Inflammatory macrophage treated with lipopolysaccharide for 1 hour (primary cell): ENCODE data around the gene TRIM17.

Experiments used
- DNase-seq, 2 donors: peaks; one replicate each; pipeline ENCODE4 v3.0.0-alpha.2; 2020 to 2022

The TRIM17 gene

DNA sequence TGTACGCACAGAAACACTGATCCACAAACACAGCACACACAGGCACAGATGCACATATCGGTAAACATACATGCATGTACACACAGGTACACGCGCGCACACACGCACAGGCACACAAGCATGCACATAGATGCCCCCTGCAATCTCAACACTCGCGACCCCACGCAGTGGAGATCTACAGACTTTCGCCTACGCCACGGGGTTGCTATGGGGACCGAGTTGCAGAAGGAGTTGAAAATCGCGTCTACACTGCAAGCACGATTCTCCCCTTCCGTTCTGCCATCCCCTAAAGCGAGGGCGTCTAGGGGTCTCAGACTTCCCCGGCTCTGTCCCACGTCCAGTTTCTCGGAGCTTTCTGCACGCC, 826 bp downstream of the TRIM17 start:
- no peak for DNase-seq

DNA sequence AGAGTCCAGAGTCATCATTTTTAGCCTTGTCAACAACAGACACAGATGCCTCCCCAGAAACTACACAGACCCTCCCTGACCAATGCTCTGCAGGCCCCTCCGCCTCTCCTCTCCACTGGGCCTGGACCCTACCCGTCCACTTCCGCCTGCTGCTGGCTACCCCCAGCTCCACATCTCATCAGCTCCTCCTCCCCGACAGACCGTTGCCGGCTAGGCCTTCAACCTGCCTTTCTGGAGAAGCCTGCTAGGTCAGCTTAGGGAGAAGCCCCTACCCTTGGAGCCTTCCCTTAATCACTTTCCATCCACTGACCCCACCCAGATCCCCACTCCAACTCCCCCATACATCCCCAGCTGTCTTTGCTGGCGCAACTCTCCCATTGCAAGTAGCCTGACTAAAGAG, 1.4 kb downstream of the TRIM17 start:
- DNase-seq: no peak

DNA sequence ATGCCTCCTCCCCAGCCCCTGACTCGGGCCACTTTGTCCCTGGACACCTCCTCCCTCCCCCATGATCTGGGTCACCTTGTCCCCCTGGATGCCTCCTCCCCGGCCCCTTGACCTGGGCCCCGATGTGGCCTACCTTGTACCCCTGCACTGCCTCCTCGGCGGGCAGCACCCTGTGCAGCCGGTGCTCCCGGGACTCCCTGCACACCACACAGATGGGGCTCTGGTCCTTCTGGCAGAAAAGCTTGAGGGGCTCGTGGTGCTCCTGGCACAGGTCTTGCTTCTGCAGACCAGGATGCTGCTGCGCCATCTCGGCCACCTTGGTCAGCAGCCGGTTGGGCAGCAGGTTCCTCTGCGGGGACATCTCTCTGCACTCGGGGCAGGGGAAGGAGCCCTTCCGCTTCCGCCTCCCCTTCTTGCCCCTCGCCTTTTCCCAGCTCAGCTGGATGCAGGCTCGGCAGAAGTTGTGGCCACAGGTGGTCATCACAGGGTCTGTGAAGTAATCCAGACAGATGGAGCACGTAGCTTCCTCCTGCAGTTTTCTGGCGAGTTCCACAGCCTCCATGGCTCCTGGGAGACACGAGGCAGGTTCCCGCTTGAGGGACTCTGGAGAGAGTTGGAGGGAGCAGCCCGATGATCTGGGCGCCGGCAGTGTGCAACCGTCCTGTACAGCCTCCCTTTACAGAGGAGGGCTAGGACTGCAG, 2.0 kb downstream of the TRIM17 start:
- no peak for DNase-seq

DNA sequence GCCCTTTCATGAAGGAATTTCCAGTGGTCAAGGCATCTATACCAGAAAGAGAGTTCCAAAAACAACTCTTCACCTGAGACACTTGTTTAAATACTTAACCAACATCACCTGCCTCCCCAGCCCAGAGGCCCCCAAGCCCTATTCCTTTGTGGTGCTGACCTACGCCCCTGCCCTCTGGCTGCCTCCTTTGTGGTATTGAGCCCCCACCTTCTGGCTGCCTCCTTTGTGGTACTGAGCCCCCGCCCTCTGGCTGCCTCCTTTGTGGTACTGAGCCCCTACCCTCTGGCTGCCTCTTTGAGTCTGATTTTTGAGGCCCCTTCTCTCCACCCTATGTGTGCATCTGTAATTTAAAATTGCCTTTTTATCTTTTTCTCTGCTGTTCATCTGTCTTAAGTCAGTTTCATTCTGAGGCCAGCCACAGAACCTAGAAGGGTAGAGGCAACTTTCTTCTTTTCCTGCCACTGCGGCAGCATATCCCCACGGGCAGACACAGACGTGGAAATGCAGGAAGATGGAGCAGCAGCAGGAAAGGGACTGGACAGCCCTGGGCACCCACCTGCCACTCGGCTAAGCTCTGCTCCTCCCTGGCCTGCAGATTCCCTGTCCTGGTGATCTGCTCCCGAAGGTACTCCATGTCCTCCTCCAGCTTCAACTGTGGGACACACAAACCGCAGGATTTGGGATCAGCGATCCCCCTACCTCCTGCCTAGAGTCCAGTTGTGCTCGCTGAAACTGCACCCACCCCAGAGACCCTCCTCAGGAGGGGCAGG, 3.2 kb downstream of the TRIM17 start:
- no peak for DNase-seq

DNA sequence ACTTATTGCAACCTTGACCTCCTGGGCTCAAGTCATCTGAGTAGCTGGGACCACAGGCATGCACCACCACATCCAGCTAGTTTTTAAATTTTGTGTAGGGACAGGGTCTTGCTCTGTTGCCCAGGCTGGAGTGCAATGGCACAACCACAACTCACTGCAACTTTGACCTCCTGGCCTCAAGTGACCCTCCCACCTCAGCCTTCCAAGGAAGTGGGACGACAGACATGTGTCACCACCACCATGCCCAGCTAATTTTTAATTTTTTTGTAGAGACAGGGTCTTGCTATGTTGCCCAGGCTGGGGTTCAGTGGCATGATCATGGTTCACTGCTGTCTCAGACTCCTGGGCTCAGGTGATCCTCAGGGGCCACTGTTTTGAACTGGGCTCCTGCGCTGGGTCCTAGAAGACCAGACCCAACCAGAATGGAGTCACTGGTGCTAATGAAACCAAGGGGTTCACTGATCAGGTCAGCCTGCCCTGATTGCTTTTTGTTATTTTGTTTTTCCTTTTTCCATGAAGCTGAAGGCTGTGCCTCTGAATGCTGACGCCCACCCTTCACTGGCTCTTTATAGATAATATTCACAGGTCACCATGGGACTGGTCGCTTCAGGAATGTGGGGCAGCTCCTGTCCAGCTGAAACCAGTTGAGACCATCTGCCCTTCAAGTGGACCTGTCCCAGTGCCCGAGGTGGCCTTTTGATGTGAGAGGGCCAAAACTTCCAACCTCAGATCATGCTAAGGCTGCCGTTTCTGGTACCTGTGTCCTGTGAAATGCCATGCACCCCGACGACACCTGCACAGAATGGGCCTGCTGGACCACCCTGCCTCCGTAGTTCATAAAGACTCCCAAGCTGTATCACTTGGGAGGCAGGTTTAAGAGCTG, 4.9 kb downstream of the TRIM17 start:
- DNase-seq: no peak

DNA sequence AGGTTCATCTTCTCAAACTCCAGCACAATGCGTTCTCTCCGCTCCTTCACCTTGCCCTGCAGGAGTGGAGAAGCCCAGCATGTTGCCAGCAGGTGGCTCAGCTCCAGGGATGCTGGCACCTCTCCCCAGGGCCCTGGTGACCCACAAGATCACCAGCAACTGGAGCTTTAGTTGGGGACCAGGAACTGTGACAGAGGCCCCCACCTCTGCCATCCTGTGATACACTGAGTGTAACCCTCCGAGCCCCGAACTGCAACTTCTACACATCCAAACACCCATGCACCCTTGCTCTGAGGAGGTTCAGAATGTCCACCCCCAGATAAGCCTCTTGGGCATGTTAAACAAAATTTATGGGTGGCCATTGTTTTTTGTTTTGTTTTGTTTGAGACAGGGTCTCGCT, 5.5 kb downstream of the TRIM17 start:
- no peak for DNase-seq

DNA sequence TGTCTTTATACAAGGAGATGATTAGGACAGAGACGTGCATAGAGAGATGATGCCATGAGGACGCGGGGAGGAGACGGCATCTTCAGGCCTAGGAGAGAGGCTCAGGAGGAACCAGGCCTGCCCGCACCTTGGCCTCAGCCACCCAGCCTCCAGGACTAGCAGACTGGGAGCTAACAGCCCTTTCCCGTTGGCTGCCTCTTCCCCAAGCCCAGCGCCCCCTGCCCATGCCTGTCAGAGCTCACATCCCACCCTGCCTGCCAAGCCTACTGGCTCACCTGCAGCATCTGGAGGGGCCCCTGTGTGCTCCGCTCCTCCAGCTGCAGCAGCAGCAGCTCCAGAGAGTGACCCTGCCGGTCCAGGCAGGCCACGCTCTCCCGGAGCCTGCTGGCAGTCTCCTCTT, 6.0 kb downstream of the TRIM17 start:
- DNase-seq: no peak

DNA sequence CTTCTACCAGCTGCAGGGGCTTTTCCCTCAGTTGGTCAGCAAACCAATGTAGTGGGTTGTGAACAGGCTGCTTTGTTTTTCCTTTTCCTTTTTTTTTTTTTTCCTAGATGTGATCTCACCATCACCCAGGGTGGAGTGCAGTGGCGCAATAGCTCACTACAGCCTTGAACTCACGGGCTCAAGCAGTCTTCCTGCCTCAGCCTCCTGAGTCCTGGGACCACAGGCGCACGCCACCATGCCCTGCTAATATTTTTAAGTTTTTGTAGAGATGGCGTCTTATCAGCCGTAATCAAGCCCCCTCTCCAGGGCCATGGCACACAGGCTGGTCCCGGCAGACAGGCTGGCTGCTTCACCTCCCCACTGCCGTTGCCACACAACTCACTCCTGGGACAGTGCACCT, 6.6 kb downstream of the TRIM17 start:
- DNase-seq: peak in 1 of 2 donors; percentile 11

DNA sequence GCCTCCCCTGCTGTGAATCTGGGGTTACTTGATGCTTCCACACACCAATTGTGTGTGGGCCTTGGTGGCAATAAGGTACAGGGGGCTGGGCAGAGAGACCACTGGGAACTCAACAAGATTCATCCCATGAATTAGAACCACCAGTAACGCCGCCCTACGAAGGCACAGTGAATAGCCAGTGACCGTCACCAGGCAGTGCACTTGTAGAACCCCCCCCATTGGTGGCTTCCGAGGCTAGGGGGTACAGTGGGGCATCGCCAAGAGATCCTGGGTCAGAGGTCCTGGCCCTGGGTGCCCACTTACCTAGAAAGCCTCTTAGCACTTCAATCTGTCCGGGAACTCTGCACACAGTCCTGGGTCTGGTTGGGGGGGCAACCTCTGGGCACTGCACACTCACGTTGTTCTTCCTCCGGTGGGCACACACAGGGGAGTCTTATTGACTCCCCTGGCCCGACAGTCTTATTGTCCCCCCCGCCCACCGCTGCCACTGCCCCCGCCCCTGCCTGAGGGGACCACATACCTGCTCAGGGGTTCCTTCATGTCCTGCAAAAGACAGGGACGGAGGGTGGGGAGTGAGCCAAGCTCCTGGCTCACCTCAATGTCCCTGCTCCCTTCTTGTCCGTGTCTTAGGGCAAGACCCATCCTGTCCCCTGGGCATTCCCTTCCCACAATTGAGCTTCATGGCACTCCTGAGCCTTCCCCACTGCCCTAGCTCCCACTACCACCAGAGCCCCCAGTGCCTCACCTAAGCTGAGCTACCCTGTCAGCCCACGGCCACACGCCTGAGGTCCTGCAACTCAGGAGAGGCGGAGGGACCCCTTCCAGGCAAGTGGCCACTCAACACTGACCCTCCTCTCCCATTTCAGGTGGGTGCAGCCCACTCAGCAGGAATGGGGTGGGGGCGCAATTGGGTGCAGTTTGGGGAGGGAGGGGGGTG, 7.5 kb downstream of the TRIM17 start:
- no peak for DNase-seq

DNA sequence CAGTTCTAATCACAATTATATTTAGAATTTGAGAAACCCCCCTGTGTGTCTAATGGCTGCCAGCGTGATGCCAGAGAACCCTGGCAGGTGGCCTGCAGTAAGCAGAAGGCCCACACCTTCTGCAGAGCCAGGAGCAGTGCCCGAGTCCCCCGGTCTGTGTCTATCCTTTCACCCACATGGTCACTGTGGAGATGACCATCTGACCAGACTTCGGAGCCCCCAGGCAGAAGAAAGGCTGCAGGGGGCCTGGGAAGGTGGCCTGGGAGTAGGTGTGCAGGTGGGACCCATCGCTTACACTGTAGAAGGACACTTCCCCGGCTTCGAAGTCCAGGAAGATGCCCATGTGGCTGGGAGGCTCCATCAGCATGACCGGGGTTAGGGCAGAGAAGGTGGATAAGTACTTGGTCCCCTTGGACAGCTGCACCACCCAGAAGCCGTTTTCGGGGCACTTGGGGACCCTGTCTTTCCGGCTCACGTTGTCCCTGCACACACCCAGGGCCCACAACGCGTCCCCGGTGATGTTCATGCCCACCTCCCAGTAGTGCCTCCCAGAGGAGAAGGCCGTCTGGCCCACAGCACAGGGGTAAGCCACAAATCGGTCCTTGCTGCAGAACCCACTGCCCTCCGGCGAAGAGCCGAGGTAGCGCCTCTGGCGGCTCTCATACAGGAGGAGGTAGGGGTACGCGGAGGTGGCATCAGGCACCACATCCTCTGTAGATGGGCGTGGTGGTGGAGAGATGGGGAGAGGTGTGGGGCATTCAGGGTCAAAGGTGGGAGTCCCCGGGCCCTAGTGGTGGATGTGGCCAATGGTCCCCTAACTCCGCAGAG, 8.4 kb downstream of the TRIM17 start:
- DNase-seq: no peak

DNA sequence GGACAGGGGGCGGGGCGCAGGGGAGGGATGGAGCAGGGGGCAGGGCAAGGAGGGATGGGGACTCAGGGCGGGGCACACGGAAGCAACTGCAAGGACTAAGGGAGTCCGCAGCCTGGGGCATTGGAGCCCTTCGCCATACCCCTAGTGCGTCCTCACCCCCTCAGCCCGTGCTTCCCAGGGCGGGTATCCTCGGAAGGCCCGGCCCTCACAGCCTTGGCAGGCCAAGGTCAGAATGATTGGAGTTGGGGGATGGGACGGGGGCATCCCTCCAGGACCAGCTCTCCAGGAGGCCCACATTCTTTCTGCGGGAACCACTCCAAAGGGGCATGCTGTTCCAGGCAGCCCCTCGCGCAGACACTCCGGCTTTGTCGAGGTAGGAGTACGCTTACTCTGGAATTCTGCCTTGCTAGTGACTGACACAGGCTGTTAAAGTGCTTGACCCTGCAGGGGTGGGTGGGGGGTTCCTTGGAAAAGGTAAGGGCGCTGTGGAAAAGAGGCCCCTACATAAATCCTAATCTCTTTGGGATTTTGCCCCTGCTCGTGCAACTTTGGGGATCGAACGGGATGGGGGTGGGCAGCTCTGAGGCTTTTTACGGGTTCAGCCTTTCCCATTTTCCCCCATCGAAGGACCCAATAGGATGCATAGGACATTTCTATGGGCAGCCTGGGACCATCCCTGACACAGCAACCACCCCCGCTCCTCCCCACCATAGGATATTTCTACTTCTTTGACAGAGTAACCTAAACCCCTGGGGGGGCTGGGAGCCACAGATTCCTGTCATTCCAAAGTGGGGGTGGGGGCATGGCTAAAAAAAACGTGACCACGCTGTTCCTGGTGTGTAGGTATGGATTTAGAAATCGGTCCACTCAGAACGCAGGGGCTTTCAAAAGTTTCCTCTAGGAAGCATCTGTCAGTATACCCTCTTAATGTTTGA, 9.3 kb downstream of the TRIM17 start:
- no peak for DNase-seq

DNA sequence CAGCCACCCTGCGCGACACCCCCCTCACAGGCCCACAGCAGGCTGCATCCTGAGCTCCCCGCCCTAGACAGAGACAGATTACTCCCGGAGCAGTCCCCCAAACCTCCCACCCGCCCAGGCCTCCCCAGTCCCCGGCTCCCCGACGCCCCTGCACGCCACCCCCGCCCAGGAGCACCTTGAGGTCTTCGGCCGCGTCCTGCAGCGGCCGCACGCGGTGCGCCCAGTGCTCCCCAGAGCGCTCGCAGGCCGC, 10.8 kb downstream of the TRIM17 start:
- no peak for DNase-seq

DNA sequence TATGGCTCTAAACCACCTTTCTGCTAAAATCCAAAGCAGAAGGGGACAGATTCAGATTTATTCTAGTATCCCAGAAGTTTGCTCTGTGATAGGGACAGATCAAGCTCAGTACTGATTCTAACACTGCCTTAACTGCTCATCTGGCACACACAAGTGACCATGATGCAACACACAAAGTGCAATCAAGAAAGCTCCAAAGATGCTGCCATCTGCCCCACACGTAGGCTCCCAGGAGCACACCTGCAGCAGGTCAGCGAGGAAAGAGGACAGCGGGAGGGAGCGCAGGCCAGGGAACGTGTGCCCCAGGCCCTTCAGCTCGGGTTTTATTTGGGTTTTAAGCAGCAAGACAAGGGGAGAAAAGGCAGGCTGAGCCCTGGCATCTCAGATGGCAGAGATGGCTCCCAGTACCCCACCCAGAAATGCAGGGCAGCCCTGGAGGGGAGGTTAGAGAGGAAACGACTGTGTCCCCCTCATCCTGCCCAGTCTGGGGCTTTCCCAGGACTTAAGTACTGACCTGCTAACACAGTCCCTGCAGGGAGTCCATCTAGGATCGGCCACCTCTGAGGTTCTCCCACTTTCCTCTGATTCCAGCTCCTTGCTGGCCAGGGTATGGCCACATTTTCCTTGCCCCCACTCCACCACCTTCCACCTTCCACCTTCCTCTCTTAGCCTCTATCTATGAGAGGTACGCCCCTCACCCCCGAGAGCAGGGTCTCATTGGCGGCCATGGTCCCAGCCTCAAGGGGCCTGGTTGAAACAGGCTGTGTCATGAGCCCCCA, 11.3 kb downstream of the TRIM17 start:
- no peak for DNase-seq

DNA sequence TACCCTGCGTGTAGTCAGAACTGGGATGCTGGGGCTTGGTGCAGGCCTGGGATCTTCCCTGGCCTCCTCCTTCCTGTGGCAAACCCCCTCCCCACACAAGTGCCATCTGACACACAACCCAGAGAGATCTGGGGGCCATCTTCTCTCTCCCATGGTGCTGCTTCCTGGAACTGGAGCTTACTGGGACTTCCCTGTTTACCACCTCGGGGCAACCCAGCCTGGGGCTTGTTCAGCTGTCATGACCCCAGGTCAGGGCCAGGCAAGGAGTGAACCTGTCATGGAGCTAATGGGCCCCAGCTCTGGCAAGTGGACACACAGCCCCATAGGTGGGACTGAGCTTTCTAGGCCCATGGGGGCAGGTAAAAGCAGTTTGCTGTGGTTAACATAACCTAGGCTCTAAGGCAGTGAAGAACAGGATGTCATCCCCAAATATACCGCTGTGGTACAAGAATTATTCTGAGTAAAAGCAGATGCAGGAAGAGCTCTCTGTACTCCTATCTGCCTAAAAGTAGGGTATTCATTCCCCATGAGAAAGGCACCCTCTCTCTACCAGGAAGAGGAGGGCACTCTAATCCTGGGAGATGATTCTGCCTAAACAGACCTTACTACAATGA, 12.4 kb downstream of the TRIM17 start:
- peak; percentile 8 to 37 for DNase-seq

DNA sequence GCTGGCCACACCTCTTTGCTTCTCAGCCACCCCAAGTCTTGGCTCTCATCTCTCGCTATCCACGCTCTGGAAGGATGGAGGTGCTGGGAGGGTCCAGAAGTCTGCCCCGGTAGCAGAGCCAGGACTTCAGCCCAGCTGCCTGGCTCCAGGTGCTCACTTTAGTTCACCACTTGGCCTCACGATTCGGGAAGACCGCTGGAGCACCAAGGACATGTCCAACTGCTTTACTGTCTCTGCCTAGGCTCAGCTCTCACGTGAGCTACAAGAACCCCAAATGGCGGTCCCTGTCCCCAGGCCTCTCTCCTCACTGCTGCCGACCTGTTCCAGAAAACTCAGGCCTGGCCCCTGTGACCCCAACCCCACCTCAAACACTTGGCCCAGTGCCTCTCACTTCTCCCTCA, 13.4 kb downstream of the TRIM17 start:
- no peak for DNase-seq

DNA sequence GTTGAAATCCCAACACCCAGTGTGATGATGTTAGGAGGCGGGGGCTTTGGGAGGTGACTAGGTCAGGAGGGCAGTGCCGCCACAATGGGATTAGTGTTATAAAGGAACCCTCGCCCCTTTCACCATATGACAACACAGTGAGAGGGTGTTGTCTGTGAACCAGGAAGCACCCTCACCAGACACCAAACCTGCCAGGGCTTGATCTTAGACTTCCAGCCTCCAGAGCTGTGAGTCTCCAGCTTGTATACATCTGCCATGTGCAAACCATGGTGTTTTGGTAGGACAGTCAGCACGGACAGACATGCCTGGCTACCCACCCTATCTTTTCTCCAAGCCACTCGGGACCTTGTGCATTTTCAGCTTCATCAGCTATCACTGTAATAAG, 14.0 kb downstream of the TRIM17 start:
- DNase-seq: no peak

DNA sequence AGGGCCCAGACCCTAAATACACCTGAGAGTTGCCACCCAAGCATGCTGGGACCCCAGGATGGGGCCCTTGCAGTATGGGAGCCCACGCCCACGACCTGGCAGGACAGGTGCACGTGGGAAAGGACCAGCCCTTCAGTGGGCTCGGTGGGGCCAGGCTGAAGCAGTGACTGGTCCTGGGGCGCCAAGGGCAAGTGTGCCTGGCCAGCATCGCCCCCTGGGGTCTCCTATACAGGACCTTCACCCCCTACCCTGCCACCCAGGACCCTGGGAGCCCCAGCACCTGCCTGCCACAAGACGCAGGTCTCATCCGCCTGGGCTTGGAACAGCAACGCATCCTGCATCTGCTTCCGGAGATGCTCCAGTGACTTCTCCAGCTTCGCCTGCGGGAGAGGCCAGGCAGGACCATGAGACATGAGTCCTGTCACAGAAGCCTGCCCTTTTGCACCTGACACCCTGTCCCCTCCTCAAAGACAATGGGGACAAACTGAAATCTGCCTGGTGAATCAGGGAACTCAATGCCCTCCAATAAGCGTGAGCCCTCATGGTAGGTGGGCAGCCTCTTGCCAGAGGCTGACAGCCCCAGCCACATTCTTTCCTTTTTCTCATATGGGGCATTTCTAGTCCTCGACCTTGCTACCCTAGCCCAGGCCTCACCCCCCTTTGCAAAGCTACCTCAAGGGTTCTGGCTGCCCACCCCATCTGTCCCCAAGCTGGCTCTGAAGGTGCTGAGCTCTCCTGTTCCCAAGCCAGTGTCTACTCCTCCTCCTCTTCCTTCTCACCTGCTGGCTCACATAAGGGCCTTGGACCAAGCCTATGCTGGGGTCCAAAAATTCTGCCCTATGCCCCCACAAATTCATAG, 14.7 kb downstream of the TRIM17 start:
- DNase-seq: no peak

DNA sequence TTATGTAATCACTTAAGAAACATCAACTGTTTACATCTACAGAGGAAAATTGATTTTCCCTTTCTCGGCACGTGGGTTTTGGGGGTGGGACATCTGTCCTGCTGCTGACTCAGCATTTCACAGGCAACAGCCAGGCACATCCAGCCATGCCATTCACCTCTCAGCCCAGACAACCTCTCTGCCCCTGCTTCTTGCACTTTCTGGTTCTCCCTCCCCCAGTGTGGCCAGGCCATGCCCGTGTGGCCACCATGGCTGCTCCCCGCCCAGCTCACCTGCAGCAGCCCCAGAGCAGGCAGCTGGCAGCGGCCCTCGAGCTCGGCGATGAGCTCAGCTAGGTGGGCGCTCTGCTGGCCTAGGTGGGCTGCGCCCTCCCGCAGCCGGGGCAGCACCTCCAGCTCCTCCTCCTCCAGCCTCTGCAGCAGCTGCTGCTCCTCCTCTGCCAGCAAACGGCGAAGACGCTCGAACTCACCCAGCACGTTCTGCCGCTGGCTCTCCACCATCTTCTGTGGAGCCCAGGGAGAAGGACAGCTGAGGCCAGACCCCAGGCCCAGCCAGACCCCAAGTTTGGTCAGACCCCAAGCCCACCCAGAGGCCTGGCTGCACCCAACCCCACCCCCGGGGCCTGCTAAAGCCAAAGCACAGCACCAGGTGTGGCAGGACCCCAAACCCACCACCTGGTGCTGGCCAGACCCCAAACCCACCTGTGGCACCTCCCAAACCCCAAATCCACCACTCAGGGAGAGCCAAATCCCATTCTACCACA, 15.8 kb downstream of the TRIM17 start:
- no peak for DNase-seq
